Trophoblast cell (in vitro differentiated cells and primary cell): ENCODE results near the gene CDK2.

ENCODE experiments used
- DNase-seq, 2 donors: peaks; one replicate each; pipeline ENCODE4 v3.0.0-alpha.2; 2016
- H2AFZ ChIP-seq: 2 replicates; pipeline ENCODE4 v1.6.1; 2013; ENCODE audit warnings: low read length, moderate library complexity, mild to moderate bottlenecking; ENCODE audit not compliant: insufficient read depth, poor library complexity
- H2AK5ac ChIP-seq: 2 replicates; pipeline ENCODE4 v1.6.1; 2013; ENCODE audit warnings: mild to moderate bottlenecking, low read length
- H2BK120ac ChIP-seq: 2 replicates; pipeline ENCODE4 v1.6.1; 2013; ENCODE audit warnings: low read length, mild to moderate bottlenecking, moderate library complexity; ENCODE audit not compliant: insufficient read depth, poor library complexity
- H2BK12ac ChIP-seq: 2 replicates; pipeline ENCODE4 v1.6.1; 2013; ENCODE audit warnings: mild to moderate bottlenecking, low read length, moderate library complexity
- H2BK5ac ChIP-seq: 2 replicates; pipeline ENCODE4 v1.6.1; 2013; ENCODE audit warnings: low read length, low read depth, moderate library complexity, mild to moderate bottlenecking; ENCODE audit not compliant: poor library complexity
- H3K14ac ChIP-seq: 2 replicates; pipeline ENCODE4 v1.6.1; 2013; ENCODE audit warnings: mild to moderate bottlenecking, low read length
- H3K18ac ChIP-seq: 2 replicates; pipeline ENCODE4 v1.6.1; 2013; ENCODE audit warnings: mild to moderate bottlenecking, low read length
- H3K23ac ChIP-seq: 2 replicates; pipeline ENCODE4 v1.6.1; 2013; ENCODE audit warnings: low read length
- H3K27ac ChIP-seq: 2 replicates; pipeline ENCODE4 v1.5.1; 2013; ENCODE audit warnings: low read depth, mild to moderate bottlenecking, inconsistent platforms, low read length, moderate library complexity
- H3K27me3 ChIP-seq: 2 replicates; pipeline ENCODE4 v1.6.1; 2013; ENCODE audit warnings: inconsistent platforms, mild to moderate bottlenecking, low read length, moderate library complexity; ENCODE audit not compliant: insufficient read depth
- H3K36me3 ChIP-seq, 2 experiments: 1 replicate in 1 of 2; 2 replicates in 1 of 2; pipeline ENCODE4 v1.6.1; 2013; ENCODE audit warnings: low read length in 2 of 2, mild to moderate bottlenecking in 2 of 2, moderate library complexity in 1 of 2; ENCODE audit not compliant: insufficient read depth in 2 of 2, control insufficient read depth in 1 of 2
- H3K4ac ChIP-seq: 2 replicates; pipeline ENCODE4 v1.6.1; 2013; ENCODE audit warnings: low read depth, mild to moderate bottlenecking, low read length, moderate library complexity
- H3K4me1 ChIP-seq, 2 experiments: 1 replicate in 1 of 2; 2 replicates in 1 of 2; pipeline ENCODE4 v1.6.1; 2013; ENCODE audit warnings: low read length in 2 of 2, mild to moderate bottlenecking in 2 of 2, moderate library complexity in 1 of 2; ENCODE audit not compliant: insufficient read depth in 2 of 2, control insufficient read depth in 1 of 2
- H3K4me2 ChIP-seq: 2 replicates; pipeline ENCODE4 v1.6.1; 2013; ENCODE audit warnings: inconsistent platforms, mild to moderate bottlenecking, low read length, moderate library complexity
- H3K4me3 ChIP-seq: 2 replicates; pipeline ENCODE4 v1.5.1; 2013; ENCODE audit warnings: mild to moderate bottlenecking, low read depth, low read length, inconsistent platforms
- H3K79me1 ChIP-seq: one replicate; pipeline ENCODE4 v1.6.1; 2013; ENCODE audit warnings: low read length
- H3K79me2 ChIP-seq: 2 replicates; pipeline ENCODE4 v1.6.1; 2013; ENCODE audit warnings: low read length, mild to moderate bottlenecking; ENCODE audit not compliant: control insufficient read depth, insufficient read depth, poor library complexity
- H3K9ac ChIP-seq: 2 replicates; pipeline ENCODE4 v1.6.1; 2013; ENCODE audit warnings: mild to moderate bottlenecking, low read length
- H3K9me3 ChIP-seq: 2 replicates; pipeline ENCODE4 v1.6.1; 2013; ENCODE audit warnings: low read depth, mild to moderate bottlenecking, control low read depth, inconsistent platforms, low read length; ENCODE audit not compliant: insufficient read depth
- H4K12ac ChIP-seq: 2 replicates; pipeline ENCODE4 v1.6.1; 2013; ENCODE audit warnings: low read depth, mild to moderate bottlenecking, low read length, moderate library complexity
- H4K8ac ChIP-seq: 2 replicates; pipeline ENCODE4 v1.6.1; 2013; ENCODE audit warnings: low read depth, mild to moderate bottlenecking, low read length, moderate library complexity
- H4K91ac ChIP-seq: one replicate; pipeline ENCODE4 v1.6.1; 2013; ENCODE audit warnings: low read depth, mild to moderate bottlenecking, low read length, moderate library complexity
- WGBS: extraction: QIAGEN DNeasy Blood & Tissue Kit; methylation state at CpG from one replicate; pipeline ENCODE4 v1.1.7; 2013; ENCODE audit warnings: missing lambda C conversion rate; ENCODE audit not compliant: insufficient read length, insufficient coverage; ENCODE audit errors: extremely low coverage; 5-methylcytosine and 5-hydroxymethylcytosine counted together

CDK2 gene

GRCh38 chr12:55931780-55932550, 34.7 kb upstream of the CDK2 start:
- H3K18ac ChIP-seq = peak overlapping the region; percentile 94
- H3K4me3 ChIP-seq = peak overlapping the region; percentile 89
- peak overlapping the region; percentile 59 for H2BK12ac ChIP-seq
- H3K36me3 ChIP-seq = peaks cover 2% of the 10 kb centered on the region in 2 experiments
- H3K79me1 ChIP-seq = peaks cover 18% of the 10 kb centered on the region
- H3K27me3 ChIP-seq = no peaks in the 10 kb centered on the region
- H2BK5ac ChIP-seq = peak overlapping the region; percentile 39
- no peaks in the 10 kb centered on the region for H3K9me3 ChIP-seq
- DNase-seq = peak in 1 of 2 donors; percentile 7
- peak overlapping the region; percentile 82 for H4K8ac ChIP-seq
- peak overlapping the region; percentile 71 for H3K9ac ChIP-seq
- H3K27ac ChIP-seq = peak overlapping the region; percentile 24
- peaks cover 14 to 22% of the 10 kb centered on the region in 2 experiments for H3K4me1 ChIP-seq
- no peak overlapping the region for H3K23ac ChIP-seq
- peak overlapping the region; percentile 56 for H3K4ac ChIP-seq
- H2AFZ ChIP-seq = peak overlapping the region; percentile 92
- H3K79me2 ChIP-seq = peaks cover 8% of the 10 kb centered on the region
- peak overlapping the region; percentile 74 for H4K91ac ChIP-seq
- peak overlapping the region; percentile 87 for H2AK5ac ChIP-seq
- H3K14ac ChIP-seq = peak overlapping the region; percentile 89
- peak overlapping the region; percentile 82 for H4K12ac ChIP-seq
- H2BK120ac ChIP-seq = peak overlapping the region; percentile 79
- no CpG with 5 or more reads among the region's 60 CpGs for WGBS
- peak overlapping the region; percentile 95 for H3K4me2 ChIP-seq

DNA sequence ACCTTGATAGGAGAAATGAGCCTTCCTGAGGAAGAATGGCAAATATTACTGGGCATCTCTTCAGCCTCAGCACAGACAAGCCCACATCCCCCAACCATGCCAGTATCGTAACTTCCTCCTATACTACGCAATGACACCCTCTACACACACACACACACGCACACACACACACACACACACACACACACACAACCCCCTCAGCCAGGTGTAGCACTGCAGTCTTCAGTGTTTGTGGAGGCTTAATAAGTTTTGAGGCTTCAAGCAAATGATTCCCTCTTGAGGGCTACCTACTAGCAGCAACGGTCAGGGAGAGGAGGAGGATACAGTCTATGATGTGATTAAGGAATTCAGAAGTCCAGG, 34.1 kb upstream of the CDK2 start:
- Histone ChIP-seq H4K12ac (peak overlapping the region; percentile 67), H3K23ac (no peak overlapping the region), H2AK5ac (no peak overlapping the region), H3K36me3 (peaks cover 2 to 6% of the 10 kb centered on the region in 2 experiments), H3K9ac (peak overlapping the region; percentile 71), H3K4ac (no peak overlapping the region), H4K8ac (no peak overlapping the region), H3K4me3 (peak overlapping the region; percentile 89), H3K9me3 (no peaks in the 10 kb centered on the region), H4K91ac (peak overlapping the region; percentile 74), H2BK5ac (no peak overlapping the region), H3K4me1 (peaks cover 14 to 22% of the 10 kb centered on the region in 2 experiments), H3K4me2 (peak overlapping the region; percentile 95), H3K27me3 (no peaks in the 10 kb centered on the region), H3K14ac (no peak overlapping the region), H3K18ac (no peak overlapping the region), H3K79me1 (peaks cover 13% of the 10 kb centered on the region), H2BK12ac (no peak overlapping the region), H3K79me2 (peaks cover 4% of the 10 kb centered on the region), H2BK120ac (no peak overlapping the region), H2AFZ (peak overlapping the region; percentile 55), H3K27ac (no peak overlapping the region)
- no peak for DNase-seq
- WGBS = no CpG with 5 or more reads among the region's 4 CpGs

DNA sequence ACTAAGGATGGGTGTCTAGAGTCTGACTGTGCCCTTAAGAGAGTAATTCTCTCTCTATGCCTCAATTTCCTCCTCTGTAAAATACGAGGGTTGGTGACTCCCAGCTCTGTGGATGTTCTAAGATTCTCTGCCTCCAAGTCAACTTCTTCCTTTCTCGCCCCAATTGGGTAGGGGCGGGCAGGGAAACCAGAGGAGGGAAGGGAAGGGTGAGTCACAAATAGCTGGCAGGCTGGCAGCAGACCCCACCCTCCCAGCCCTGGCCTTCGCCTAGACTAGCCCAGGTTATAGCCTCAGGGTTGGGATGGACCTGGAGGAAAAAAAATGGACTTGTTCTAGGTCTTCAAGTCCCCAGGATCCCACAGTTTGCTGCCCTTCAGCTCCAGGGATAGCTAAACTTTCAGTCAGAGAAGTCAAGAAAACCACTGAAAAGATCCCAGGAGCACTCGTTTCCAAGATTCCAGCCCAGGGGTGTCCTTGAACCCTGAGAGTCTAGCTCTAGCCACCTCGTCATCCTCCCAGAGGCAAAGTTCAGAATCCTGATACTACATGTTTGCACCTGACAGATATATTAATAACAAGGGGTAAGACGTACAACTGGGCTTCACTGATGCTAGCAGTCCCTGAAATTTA, 33.3 kb upstream of the CDK2 start:
- Histone ChIP-seq H3K14ac (no peak overlapping the region), H3K4me2 (peak overlapping the region; percentile 19), H4K8ac (no peak overlapping the region), H2AK5ac (peak overlapping the region; percentile 22), H2BK120ac (no peak overlapping the region), H3K27me3 (no peaks in the 10 kb centered on the region), H2BK12ac (peak overlapping the region; percentile 47), H3K4me3 (no peak overlapping the region), H3K79me2 (peaks cover 2% of the 10 kb centered on the region), H3K4me1 (peaks cover 14 to 22% of the 10 kb centered on the region in 2 experiments), H2BK5ac (no peak overlapping the region), H4K12ac (no peak overlapping the region), H3K27ac (peak overlapping the region; percentile 58), H3K9ac (no peak overlapping the region), H3K9me3 (no peaks in the 10 kb centered on the region), H3K18ac (no peak overlapping the region), H3K79me1 (peaks cover 9% of the 10 kb centered on the region), H3K36me3 (peaks cover 2 to 6% of the 10 kb centered on the region in 2 experiments), H3K4ac (no peak overlapping the region), H2AFZ (no peak overlapping the region), H3K23ac (no peak overlapping the region), H4K91ac (peak overlapping the region; percentile 28)
- WGBS = no CpG with 5 or more reads among the region's 7 CpGs
- DNase-seq = peak; percentile 45 to 61

GRCh38 chr12:55933799-55934742, 32.6 kb upstream of the CDK2 start:
- Histone ChIP-seq H3K36me3 (peaks cover 4 to 10% of the 10 kb centered on the region in 2 experiments), H3K4ac (no peak overlapping the region), H3K9ac (no peak overlapping the region), H3K4me2 (no peak overlapping the region), H3K18ac (no peak overlapping the region), H4K12ac (no peak overlapping the region), H2BK5ac (no peak overlapping the region), H3K4me1 (peaks cover 14 to 22% of the 10 kb centered on the region in 2 experiments), H2AK5ac (no peak overlapping the region), H3K79me1 (peaks cover 9% of the 10 kb centered on the region), H2BK120ac (no peak overlapping the region), H2AFZ (no peak overlapping the region), H4K8ac (no peak overlapping the region), H3K79me2 (peaks cover 2% of the 10 kb centered on the region), H4K91ac (no peak overlapping the region), H3K9me3 (no peaks in the 10 kb centered on the region), H2BK12ac (no peak overlapping the region), H3K23ac (no peak overlapping the region), H3K27ac (no peak overlapping the region), H3K14ac (no peak overlapping the region), H3K27me3 (no peaks in the 10 kb centered on the region), H3K4me3 (no peak overlapping the region)
- WGBS = no CpG with 5 or more reads among the region's 1 CpG
- no peak for DNase-seq
